ENCODE data around the gene PHETA2. TPM values are rescaled to one million over a fixed set of nuclear protein-coding genes. Genes with fewer than 3 reads are reported as not detected.

PHETA2 gene
- total RNA-seq, 1 experiment from 2014 or later = 2.6 TPM

DNA sequence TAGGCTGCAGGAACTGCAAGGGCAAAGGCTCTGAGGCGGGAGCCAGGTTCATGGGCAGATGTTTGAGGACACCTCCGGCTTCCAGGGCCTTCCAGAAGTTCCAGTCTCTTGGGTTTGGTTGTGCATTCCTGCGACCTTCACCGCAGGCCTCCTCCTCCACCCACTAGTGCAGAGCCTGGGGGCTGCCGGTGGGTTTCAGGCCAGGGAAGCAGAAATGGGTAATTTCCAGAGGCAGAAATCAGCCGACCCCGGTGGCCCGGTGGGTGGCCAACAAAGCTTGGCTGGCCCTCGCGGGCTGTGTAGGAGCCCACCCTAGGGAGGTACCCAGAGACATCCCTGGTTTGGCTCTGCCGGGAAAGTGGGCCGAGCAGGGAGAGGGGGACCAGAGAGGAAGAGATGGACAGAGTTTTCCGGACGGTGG, 417 bp upstream of the PHETA2 start:
- H3K9ac ChIP-seq (ENCODE audit: extremely low read depth, insufficient read length, low read length) = no peak overlapping the region
- Mint-ChIP-seq H3K4me3 (peak overlapping the region in 1 of 2 experiments; percentile 25; a peak in 2 of 5 replicates), H3K4me1 (peaks cover 24 to 27% of the 10 kb centered on the region in 2 experiments), H3K9me3 (no peaks in the 10 kb centered on the region; a peak in 1 of 5 replicates), H3K36me3 (ENCODE audit: insufficient read depth in 1 of 3, low read depth in 3 of 3) (peaks cover 0 to 2% (median 0%) of the 10 kb centered on the region in 3 experiments; a peak in 1 of 7 replicates), H3K27me3 (ENCODE audit: low read depth) (peaks cover 6% of the 10 kb centered on the region), H3K27ac (no peak overlapping the region)
- no peak overlapping the region for H2AFZ ChIP-seq (ENCODE audit: low read length)
- H3K23ac ChIP-seq (ENCODE audit: insufficient read length, low read depth, low read length) = no peak overlapping the region
- no peak overlapping the region for H2BK12ac ChIP-seq (ENCODE audit: insufficient read length, low read depth, low read length)
- no peak overlapping the region for H2BK5ac ChIP-seq (ENCODE audit: insufficient read length, low read length)
- H2BK120ac ChIP-seq (ENCODE audit: low read depth, low read length, poor library complexity, severe bottlenecking) = no peak overlapping the region
- no peaks in the 10 kb centered on the region for H3K27me3 ChIP-seq (ENCODE audit: insufficient read depth, low read length)
- no peak overlapping the region for H3K18ac ChIP-seq (ENCODE audit: insufficient read length, low read depth, low read length)
- H4K8ac ChIP-seq (replicated peaks; ENCODE audit: insufficient read length, low read depth, low read length) = no peak overlapping the region
- H3K23me2 ChIP-seq (ENCODE audit: insufficient read length, low read depth, low read length, poor library complexity, severe bottlenecking) = peaks cover 8% of the 10 kb centered on the region
- no peaks in the 10 kb centered on the region for H3K79me1 ChIP-seq (ENCODE audit: insufficient read depth, low read depth, low read length, poor library complexity, severe bottlenecking)
- H3K4ac ChIP-seq (ENCODE audit: low read depth, low read length) = no peak overlapping the region
- no peak overlapping the region for H3K14ac ChIP-seq (ENCODE audit: insufficient read depth, low read length)
- TF ChIP-seq CTCF (conservative IDR thresholded peaks at IDR 0.05) = no peak
- no CpG with 5 or more reads among the region's 14 CpGs for WGBS (ENCODE audit: extremely low coverage, insufficient read length, low lambda C conversion rate)
- H3T11ph ChIP-seq (ENCODE audit: low read length) = no peak overlapping the region
- no peak overlapping the region for H3K56ac ChIP-seq (ENCODE audit: insufficient read length, low read depth, low read length)
- no peak overlapping the region for H2BK20ac ChIP-seq (ENCODE audit: low read depth, low read length, poor library complexity, severe bottlenecking)
- no peak overlapping the region for H2AK5ac ChIP-seq (ENCODE audit: insufficient read length, low read length)
- no peaks in the 10 kb centered on the region for H3K9me3 ChIP-seq (ENCODE audit: control insufficient read depth, low read depth, low read length)
- H3K4me2 ChIP-seq (ENCODE audit: insufficient read depth, insufficient read length, low read length) = no peak overlapping the region
- H4K91ac ChIP-seq (ENCODE audit: insufficient read length, low read depth, low read length) = no peak overlapping the region
- DNase-seq = no peak
- H4K20me1 ChIP-seq (ENCODE audit: control insufficient read depth, insufficient read depth, insufficient read length) = no peaks in the 10 kb centered on the region
- no peak overlapping the region for H3K27ac ChIP-seq (ENCODE audit: insufficient read length, low read depth, low read length)
- H2BK15ac ChIP-seq (ENCODE audit: low read depth, low read length) = no peak overlapping the region
- no peaks in the 10 kb centered on the region for H3K79me2 ChIP-seq (ENCODE audit: insufficient read depth, low read length)
- H3K4me1 ChIP-seq (ENCODE audit: insufficient read depth, low read length) = no peaks in the 10 kb centered on the region
- H4K5ac ChIP-seq (ENCODE audit: insufficient read length, low read depth, low read length) = no peak overlapping the region

All from H9 (cell line).